Measurements from ENCODE around the gene VWA7. TPM values are rescaled to one million over a fixed set of nuclear protein-coding genes. Genes with fewer than 3 reads are reported as not detected.

VWA7 gene
- total RNA-seq, 1 donor: 0.36 TPM

DNA sequence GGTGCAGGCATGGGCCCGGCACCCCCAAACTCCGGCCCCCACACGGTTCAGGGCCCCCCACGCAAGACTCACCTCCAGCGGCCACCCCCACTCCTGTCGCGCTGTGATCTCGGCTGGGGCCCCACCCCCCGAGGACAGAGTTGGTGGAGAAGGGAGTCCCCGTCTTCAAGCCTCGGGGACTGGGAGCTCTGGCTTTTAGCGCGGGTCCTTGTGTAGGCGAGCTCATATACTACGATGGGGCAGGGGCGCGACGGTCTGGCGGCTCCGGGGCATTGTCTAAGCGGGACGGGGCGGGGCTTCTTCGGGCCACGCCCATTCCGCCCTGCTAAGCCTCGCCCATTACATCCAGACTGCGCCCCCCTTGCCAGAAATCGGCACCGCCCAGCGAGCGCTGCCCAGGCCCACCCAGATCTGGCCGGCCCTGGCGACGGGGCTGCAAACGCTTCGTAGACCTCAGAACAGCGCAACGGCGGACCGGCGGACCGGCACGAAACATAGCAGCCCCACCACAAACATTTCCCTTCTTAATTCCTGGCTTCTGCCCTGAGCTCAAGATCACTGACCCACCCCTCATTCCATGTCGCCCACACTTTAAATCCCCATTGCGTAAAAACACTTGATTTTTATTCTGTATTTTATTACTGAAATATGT is 47.0 kb downstream of the VWA7 start:
- H3K4me2 ChIP-seq (ENCODE audit: insufficient read depth, low read length): peak overlapping the region; percentile 91
- peak overlapping the region; percentile 87 for H3K27ac ChIP-seq (ENCODE audit: low read depth, low read length)
- H3K27me3 ChIP-seq (ENCODE audit: insufficient read depth, low read length): no peaks in the 10 kb centered on the region
- peak; percentile 97 for DNase-seq (ENCODE audit: insufficient read length, low spot score, missing footprints)
- H3K4me3 ChIP-seq (ENCODE audit: insufficient read depth, low read length): peak overlapping the region; percentile 92
- TF ChIP-seq, protein P1, sequence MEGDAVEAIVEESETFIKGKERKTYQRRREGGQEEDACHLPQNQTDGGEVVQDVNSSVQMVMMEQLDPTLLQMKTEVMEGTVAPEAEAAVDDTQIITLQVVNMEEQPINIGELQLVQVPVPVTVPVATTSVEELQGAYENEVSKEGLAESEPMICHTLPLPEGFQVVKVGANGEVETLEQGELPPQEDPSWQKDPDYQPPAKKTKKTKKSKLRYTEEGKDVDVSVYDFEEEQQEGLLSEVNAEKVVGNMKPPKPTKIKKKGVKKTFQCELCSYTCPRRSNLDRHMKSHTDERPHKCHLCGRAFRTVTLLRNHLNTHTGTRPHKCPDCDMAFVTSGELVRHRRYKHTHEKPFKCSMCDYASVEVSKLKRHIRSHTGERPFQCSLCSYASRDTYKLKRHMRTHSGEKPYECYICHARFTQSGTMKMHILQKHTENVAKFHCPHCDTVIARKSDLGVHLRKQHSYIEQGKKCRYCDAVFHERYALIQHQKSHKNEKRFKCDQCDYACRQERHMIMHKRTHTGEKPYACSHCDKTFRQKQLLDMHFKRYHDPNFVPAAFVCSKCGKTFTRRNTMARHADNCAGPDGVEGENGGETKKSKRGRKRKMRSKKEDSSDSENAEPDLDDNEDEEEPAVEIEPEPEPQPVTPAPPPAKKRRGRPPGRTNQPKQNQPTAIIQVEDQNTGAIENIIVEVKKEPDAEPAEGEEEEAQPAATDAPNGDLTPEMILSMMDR (IDR thresholded peaks at IDR 0.05; ENCODE audit: extremely low read depth, low read depth, low read length): no peak
- H4K20me1 ChIP-seq (ENCODE audit: insufficient read depth, low read length): peaks cover 28% of the 10 kb centered on the region
- H3K79me2 ChIP-seq (ENCODE audit: insufficient read depth, low read length): peaks cover 34% of the 10 kb centered on the region
- peak overlapping the region; percentile 65 for H2AFZ ChIP-seq (ENCODE audit: low read length)
- H3K36me3 ChIP-seq (ENCODE audit: insufficient read depth, low read length): peaks cover 56% of the 10 kb centered on the region
- peaks cover 27% of the 10 kb centered on the region for H3K4me1 ChIP-seq (ENCODE audit: insufficient read depth, low read length)
- no peaks in the 10 kb centered on the region for H3K9me3 ChIP-seq (ENCODE audit: low read depth, low read length)

DNA sequence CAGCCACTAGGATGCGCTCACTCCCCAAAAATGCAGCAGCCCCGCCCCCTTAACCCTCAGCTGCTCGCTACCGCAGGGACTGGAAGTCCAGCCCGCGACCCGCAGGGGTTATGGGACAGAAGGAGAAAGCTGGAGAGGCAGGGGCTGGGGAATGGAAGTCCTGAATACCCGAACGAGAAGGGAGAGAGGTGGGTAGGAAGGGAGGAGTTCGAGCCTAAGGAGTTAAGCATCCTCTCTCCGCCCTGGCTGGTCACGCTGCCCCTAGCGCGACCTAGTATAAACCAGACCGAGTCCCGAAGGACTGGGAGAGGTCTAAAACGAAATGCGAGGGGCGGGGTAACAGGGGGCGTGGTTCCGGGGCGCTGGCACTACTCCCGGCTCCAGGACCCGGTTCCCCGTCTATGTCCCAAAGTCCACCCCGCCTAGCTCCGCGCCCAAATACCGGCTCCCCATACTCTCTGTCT is 47.6 kb downstream of the VWA7 start:
- H3K27me3 ChIP-seq (ENCODE audit: insufficient read depth, low read length): no peaks in the 10 kb centered on the region
- peak; percentile 99 for DNase-seq (ENCODE audit: insufficient read length, low spot score, missing footprints)
- peak overlapping the region; percentile 92 for H3K4me3 ChIP-seq (ENCODE audit: insufficient read depth, low read length)
- peak overlapping the region; percentile 91 for H3K4me2 ChIP-seq (ENCODE audit: insufficient read depth, low read length)
- peaks cover 24% of the 10 kb centered on the region for H4K20me1 ChIP-seq (ENCODE audit: insufficient read depth, low read length)
- TF ChIP-seq, protein P1 (IDR thresholded peaks at IDR 0.05; ENCODE audit: extremely low read depth, low read depth, low read length): no peak
- peak overlapping the region; percentile 82 for H2AFZ ChIP-seq (ENCODE audit: low read length)
- peaks cover 24% of the 10 kb centered on the region for H3K4me1 ChIP-seq (ENCODE audit: insufficient read depth, low read length)
- H3K36me3 ChIP-seq (ENCODE audit: insufficient read depth, low read length): peaks cover 56% of the 10 kb centered on the region
- peak overlapping the region; percentile 87 for H3K27ac ChIP-seq (ENCODE audit: low read depth, low read length)
- H3K9me3 ChIP-seq (ENCODE audit: low read depth, low read length): no peaks in the 10 kb centered on the region
- peaks cover 29% of the 10 kb centered on the region for H3K79me2 ChIP-seq (ENCODE audit: insufficient read depth, low read length)

DNA sequence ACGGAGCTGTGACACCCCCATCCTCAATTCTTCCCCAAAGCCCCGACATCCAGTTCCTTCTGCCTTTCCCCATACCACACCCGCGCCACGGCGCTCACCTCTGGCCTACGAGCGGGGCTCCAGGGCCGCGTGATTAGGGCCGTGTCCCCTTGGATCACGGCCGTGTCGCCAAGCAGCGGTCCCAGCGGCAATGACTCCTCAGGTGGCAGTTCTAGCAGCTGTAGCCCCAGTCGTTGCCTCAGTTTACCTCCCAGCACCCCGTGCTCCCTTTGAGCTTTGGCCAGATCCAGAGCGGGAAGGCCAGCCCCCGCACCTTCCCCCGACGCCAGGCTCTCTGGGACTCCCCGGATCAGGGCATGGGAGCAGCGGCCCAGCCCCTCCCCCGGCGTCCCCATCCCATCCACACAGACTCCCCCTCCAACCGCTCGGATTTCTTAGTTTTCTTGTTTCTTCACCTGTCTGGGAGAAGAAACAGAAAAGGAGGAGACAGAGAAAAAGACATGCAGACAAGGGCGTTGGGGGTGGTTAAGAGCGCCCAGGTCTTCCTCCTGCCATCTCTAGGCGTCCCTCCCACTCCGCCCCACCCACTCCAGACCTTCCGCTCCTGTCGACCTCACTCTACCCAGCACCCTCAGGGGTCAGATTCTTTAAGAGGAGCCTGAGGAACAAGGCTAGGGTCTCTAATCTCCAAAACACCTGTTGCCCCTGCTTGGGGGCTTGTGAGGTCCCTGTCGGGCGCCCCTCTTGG is 48.2 kb downstream of the VWA7 start, which contains the start of gene DDAH2:
Gene DDAH2 (minus strand): TSS at position 533 of the 748 bp plus-strand sequence. CDS start 138 bp downstream, at position 395.
- Histone ChIP-seq H4K20me1 (ENCODE audit: insufficient read depth, low read length) (peaks cover 18% of the 10 kb centered on the region), H3K4me2 (ENCODE audit: insufficient read depth, low read length) (peak within 1 kb of the TSS; percentile 91), H3K79me2 (ENCODE audit: insufficient read depth, low read length) (peaks cover 23% of the 10 kb centered on the region), H3K36me3 (ENCODE audit: insufficient read depth, low read length) (peaks cover 50% of the 10 kb centered on the region), H3K27me3 (ENCODE audit: insufficient read depth, low read length) (no peaks in the 10 kb centered on the region), H2AFZ (ENCODE audit: low read length) (peak within 1 kb of the TSS; percentile 82), H3K4me3 (ENCODE audit: insufficient read depth, low read length) (peak within 1 kb of the TSS; percentile 92), H3K27ac (ENCODE audit: low read depth, low read length) (peak within 1 kb of the TSS; percentile 87), H3K9me3 (ENCODE audit: low read depth, low read length) (no peaks in the 10 kb centered on the region), H3K4me1 (ENCODE audit: insufficient read depth, low read length) (peaks cover 18% of the 10 kb centered on the region)
- peak; percentile 91 for DNase-seq (ENCODE audit: insufficient read length, low spot score, missing footprints)
- TF ChIP-seq, protein P1 (IDR thresholded peaks at IDR 0.05; ENCODE audit: extremely low read depth, low read depth, low read length): peak; percentile 64

Data from osteoblast (primary cell).